HepG2 (cell line): ENCODE results near the gene ARR3. TPM values are rescaled to one million over a fixed set of nuclear protein-coding genes. Genes with fewer than 3 reads are reported as not detected.

Experiments used
- ARNT2 ChIP-seq: sonication (generic); formaldehyde crosslinking; IDR thresholded peaks from 2 replicates; pipeline ENCODE4 v1.8.0; 2022; ENCODE audit warnings: mild to moderate bottlenecking, low read depth, missing genetic modification reagents, moderate library complexity
- CBX2 ChIP-seq, 2 experiments: fragments of 200-600 bp in 1 of 2; sonication (generic); formaldehyde crosslinking in 1 of 2; IDR thresholded peaks; 2 replicates each; pipeline versions ENCODE4 v1.7.0 to v1.8.1; 2018 to 2022; ENCODE audit warnings: low read depth in 2 of 2, low read length in 1 of 2, mild to moderate bottlenecking in 1 of 2, missing genetic modification reagents in 1 of 2
- DR1 ChIP-seq: sonication (generic); formaldehyde crosslinking; IDR thresholded peaks from 2 replicates; pipeline ENCODE4 v1.8.0; 2021; ENCODE audit warnings: mild to moderate bottlenecking, missing genetic modification reagents, inconsistent platforms
- KAT7 ChIP-seq: IDR thresholded peaks from 2 replicates; pipeline ENCODE4 v1.6.1; 2018; ENCODE audit warnings: borderline replicate concordance, missing compliant biosample characterization
- KDM1A ChIP-seq: IDR thresholded peaks from 2 replicates; pipeline ENCODE4 v1.6.1; 2016; ENCODE audit warnings: missing compliant biosample characterization
- NAIF1 ChIP-seq: sonication (generic); formaldehyde crosslinking; IDR thresholded peaks from 2 replicates; pipeline ENCODE4 v1.5.0; 2020; ENCODE audit warnings: mild to moderate bottlenecking, missing genetic modification reagents, borderline replicate concordance
- NFE2 ChIP-seq: sonication (generic); formaldehyde crosslinking; IDR thresholded peaks from 2 replicates; pipeline ENCODE4 v1.4.0; 2020; ENCODE audit warnings: missing genetic modification reagents
- PLRG1 ChIP-seq: fragments of 450-650 bp; conservative IDR thresholded peaks from 2 replicates; pipeline ENCODE4 v1.6.1; 2016
- RELA ChIP-seq: sonication (generic); formaldehyde crosslinking; IDR thresholded peaks from 2 replicates; pipeline ENCODE4 v1.4.0; 2020; ENCODE audit warnings: missing genetic modification reagents
- SCMH1 ChIP-seq: sonication (generic); formaldehyde crosslinking; IDR thresholded peaks from 2 replicates; pipeline ENCODE4 v1.9.0; 2021; ENCODE audit warnings: missing genetic modification reagents, mild to moderate bottlenecking, borderline replicate concordance
- XRCC5 ChIP-seq: fragments of 200-400 bp; formaldehyde crosslinking; optimal IDR thresholded peaks from 2 replicates; pipeline ENCODE3; 2017; ENCODE audit warnings: mild to moderate bottlenecking, low read length
- YY1 ChIP-seq: IDR thresholded peaks from 2 replicates; pipeline ENCODE4 v1.6.1; 2011; ENCODE audit warnings: low read length, low read depth, moderate library complexity, mild to moderate bottlenecking; ENCODE audit not compliant: insufficient read depth, insufficient replicate concordance
- ZBTB1 ChIP-seq: sonication (generic); formaldehyde crosslinking; IDR thresholded peaks from 2 replicates; pipeline ENCODE4 v1.4.0; 2020; ENCODE audit warnings: missing genetic modification reagents, borderline replicate concordance
- ZNF121 ChIP-seq: sonication (generic); formaldehyde crosslinking; IDR thresholded peaks from 2 replicates; pipeline ENCODE4 v1.5.0; 2020; ENCODE audit warnings: mild to moderate bottlenecking, missing genetic modification reagents
- ZNF264 ChIP-seq: sonication (generic); formaldehyde crosslinking; IDR thresholded peaks from 2 replicates; pipeline ENCODE4 v1.4.0; 2020; ENCODE audit warnings: missing genetic modification reagents
- ZNF33B ChIP-seq: sonication (generic); formaldehyde crosslinking; IDR thresholded peaks from 2 replicates; pipeline ENCODE4 v1.5.1; 2020; ENCODE audit warnings: mild to moderate bottlenecking, missing genetic modification reagents
- ZNF414 ChIP-seq: sonication (generic); formaldehyde crosslinking; IDR thresholded peaks from 2 replicates; pipeline ENCODE4 v1.5.0; 2020; ENCODE audit warnings: missing genetic modification reagents
- ZNF543 ChIP-seq: sonication (generic); formaldehyde crosslinking; IDR thresholded peaks from 2 replicates; pipeline ENCODE4 v1.4.0; 2020; ENCODE audit warnings: mild to moderate bottlenecking, missing genetic modification reagents
- ZNF589 ChIP-seq: sonication (generic); formaldehyde crosslinking; conservative IDR thresholded peaks from 2 replicates; pipeline ENCODE4 v1.8.0; 2022; ENCODE audit warnings: mild to moderate bottlenecking, moderate library complexity, missing genetic modification reagents
- ZNF639 ChIP-seq: conservative IDR thresholded peaks from 2 replicates; pipeline ENCODE4 v1.6.1; 2018; ENCODE audit warnings: missing genetic modification reagents
- ZNF691 ChIP-seq: sonication (generic); formaldehyde crosslinking; IDR thresholded peaks from 2 replicates; pipeline ENCODE4 v1.4.0; 2020; ENCODE audit warnings: missing genetic modification reagents, low read depth, mild to moderate bottlenecking, borderline replicate concordance
- ZNF75D ChIP-seq: sonication (generic); formaldehyde crosslinking; IDR thresholded peaks from 2 replicates; pipeline ENCODE4 v1.8.1; 2023; ENCODE audit warnings: missing genetic modification reagents, mild to moderate bottlenecking, borderline replicate concordance
- ZNF768 ChIP-seq: sonication (generic); formaldehyde crosslinking; IDR thresholded peaks from 2 replicates; pipeline ENCODE4 v1.4.0; 2020; ENCODE audit warnings: missing genetic modification reagents
- polyA plus RNA-seq, 8 experiments: library from polyadenylated mRNA; depleted of rRNA in 3 of 8; stranded (reverse) in 7 of 8; unstranded in 1 of 8; fragments of >200 nt; fragmentation: Illumina TruSeq in 4 of 8; extraction: Trizol in 4 of 8; gene quantifications; 2 replicates each; pipeline versions ENCODE4 v1.2.1 to v1.2.3, GENCODE V29; 2011 to 2016; ENCODE audit warnings: low read depth in 4 of 8, missing spikeins in 1 of 8, mixed read lengths in 1 of 8; ENCODE audit not compliant: insufficient read depth in 1 of 8
- total RNA-seq, 5 experiments: library from RNA; depleted of rRNA; stranded (reverse); fragments of >200 nt; fragmentation: Illumina TruSeq; extraction: Trizol; gene quantifications; 2 replicates each; pipeline ENCODE4 v1.2.3, GENCODE V29; 2016; ENCODE audit warnings: low read depth in 1 of 5
- TF ChIP-seq, protein P1 (sequence below): IDR thresholded peaks from 2 replicates; pipeline ENCODE4 v1.6.1; 2016; ENCODE audit warnings: mild to moderate bottlenecking
- TF ChIP-seq, protein P2 (sequence below): sonication (generic); formaldehyde crosslinking; IDR thresholded peaks from 2 replicates; pipeline ENCODE4 v1.4.0; 2020; ENCODE audit warnings: missing genetic modification reagents, borderline replicate concordance

The ARR3 gene
- total and polyA plus RNA-seq, 2 of the 13 experiments (the other 11 are each of a cell fraction or from before 2014, with no cell fraction given) = not detected

- TF ChIP-seq, protein P1, sequence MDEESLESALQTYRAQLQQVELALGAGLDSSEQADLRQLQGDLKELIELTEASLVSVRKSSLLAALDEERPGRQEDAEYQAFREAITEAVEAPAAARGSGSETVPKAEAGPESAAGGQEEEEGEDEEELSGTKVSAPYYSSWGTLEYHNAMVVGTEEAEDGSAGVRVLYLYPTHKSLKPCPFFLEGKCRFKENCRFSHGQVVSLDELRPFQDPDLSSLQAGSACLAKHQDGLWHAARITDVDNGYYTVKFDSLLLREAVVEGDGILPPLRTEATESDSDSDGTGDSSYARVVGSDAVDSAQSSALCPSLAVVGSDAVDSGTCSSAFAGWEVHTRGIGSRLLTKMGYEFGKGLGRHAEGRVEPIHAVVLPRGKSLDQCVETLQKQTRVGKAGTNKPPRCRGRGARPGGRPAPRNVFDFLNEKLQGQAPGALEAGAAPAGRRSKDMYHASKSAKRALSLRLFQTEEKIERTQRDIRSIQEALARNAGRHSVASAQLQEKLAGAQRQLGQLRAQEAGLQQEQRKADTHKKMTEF (CRISPR knock-in tag) = no peak
- TF ChIP-seq ZNF264 (CRISPR knock-in tag) = no peak
- no peak for TF ChIP-seq DR1 (CRISPR knock-in tag)
- TF ChIP-seq RELA (CRISPR knock-in tag) = no peak
- TF ChIP-seq SCMH1 (CRISPR knock-in tag) = no peak
- peak; percentile 61; the same call in 1 of the 2 replicates for TF ChIP-seq ARNT2
- no peak for TF ChIP-seq ZNF543
- no peak for TF ChIP-seq ZBTB1 (CRISPR knock-in tag)
- no peak for TF ChIP-seq CBX2 (IDR thresholded peaks at IDR 0.05; ENCODE audit: low read depth, low read length)
- TF ChIP-seq CBX2 (CRISPR knock-in tag; IDR thresholded peaks at IDR 0.05; ENCODE audit: low read depth) = no peak
- TF ChIP-seq KDM1A (CRISPR knock-in tag) = no peak
- no peak for TF ChIP-seq NAIF1 (CRISPR knock-in tag)
- TF ChIP-seq ZNF75D = no peak
- TF ChIP-seq KAT7 (CRISPR knock-in tag) = no peak
- TF ChIP-seq, protein P2, sequence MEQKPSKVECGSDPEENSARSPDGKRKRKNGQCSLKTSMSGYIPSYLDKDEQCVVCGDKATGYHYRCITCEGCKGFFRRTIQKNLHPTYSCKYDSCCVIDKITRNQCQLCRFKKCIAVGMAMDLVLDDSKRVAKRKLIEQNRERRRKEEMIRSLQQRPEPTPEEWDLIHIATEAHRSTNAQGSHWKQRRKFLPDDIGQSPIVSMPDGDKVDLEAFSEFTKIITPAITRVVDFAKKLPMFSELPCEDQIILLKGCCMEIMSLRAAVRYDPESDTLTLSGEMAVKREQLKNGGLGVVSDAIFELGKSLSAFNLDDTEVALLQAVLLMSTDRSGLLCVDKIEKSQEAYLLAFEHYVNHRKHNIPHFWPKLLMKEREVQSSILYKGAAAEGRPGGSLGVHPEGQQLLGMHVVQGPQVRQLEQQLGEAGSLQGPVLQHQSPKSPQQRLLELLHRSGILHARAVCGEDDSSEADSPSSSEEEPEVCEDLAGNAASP (CRISPR knock-in tag) = no peak
- no peak for TF ChIP-seq ZNF639 (CRISPR knock-in tag)
- no peak for TF ChIP-seq ZNF768
- no peak for TF ChIP-seq ZNF589 (CRISPR knock-in tag)
- TF ChIP-seq ZNF414 (CRISPR knock-in tag) = no peak
- no peak for TF ChIP-seq ZNF121 (CRISPR knock-in tag)
- no peak for TF ChIP-seq NFE2 (CRISPR knock-in tag)
- no peak for TF ChIP-seq PLRG1
- TF ChIP-seq ZNF691 (CRISPR knock-in tag) = no peak
- TF ChIP-seq YY1 = no peak
- no peak for TF ChIP-seq ZNF33B (CRISPR knock-in tag)
- TF ChIP-seq XRCC5 = no peak
Observed at GRCh38 chrX:70289793-70290770, 21.9 kb downstream of the ARR3 start, which contains the start of the genes KIF4A and PDZD11 (continued).
